ENCODE data around the gene CDC42EP1. TPM values are rescaled to one million over a fixed set of nuclear protein-coding genes. Genes with fewer than 3 reads are reported as not detected.

CDC42EP1 gene
- total and polyA plus RNA-seq, 2 donors (not counting 3 experiments of a cell fraction or from before 2014, with no cell fraction given), result 82.2 to 141 TPM

DNA sequence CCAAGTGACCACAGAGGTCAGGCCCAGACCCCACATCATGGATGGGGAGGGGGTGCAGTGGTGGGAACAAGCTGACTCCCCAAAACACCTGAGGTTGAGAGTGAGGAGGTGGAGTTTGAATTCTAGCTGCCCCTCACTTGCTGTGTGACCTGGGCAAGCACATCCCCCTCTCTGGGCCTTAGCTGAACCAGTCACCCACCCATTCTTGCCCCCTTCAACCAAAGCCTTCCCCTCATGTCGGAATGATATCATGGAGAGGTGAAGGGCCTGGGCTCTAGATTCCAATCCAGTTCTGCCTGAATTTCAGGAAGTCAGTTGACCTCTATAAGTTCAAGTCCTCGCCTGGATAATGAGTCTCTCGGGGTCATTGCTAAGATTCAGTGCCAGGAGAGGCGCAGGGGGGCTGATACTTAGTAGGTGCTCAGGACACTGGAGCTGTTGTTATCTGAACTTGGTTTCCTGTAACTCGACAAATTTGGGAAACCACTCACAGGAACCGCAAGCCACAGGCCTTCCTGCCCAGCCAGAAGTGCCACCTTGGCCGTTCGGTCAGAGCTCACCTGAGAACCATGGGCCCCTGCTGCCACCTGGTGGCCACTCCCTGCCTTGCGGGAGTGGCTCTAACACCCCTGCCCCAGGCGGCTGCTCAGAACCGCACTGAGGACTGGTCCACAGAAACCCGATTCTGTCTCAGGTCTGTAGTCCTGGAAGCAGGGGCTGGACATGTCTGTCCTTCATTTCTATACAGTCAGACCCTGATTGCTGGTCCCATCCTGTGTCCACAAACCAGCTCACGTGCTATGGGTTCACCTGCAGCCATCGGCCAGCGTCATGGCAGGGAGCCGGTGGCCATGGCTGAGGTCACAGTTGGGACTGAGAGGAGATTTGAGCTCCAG, 6.9 kb downstream of the CDC42EP1 start:
- Histone ChIP-seq H3K27ac (ENCODE audit: insufficient read depth, low read depth, low read length) (peak overlapping the region; percentile 0), H3K9me3 (replicated peaks; ENCODE audit: control insufficient read depth, insufficient read depth, low read length) (no peaks in the 10 kb centered on the region), H4K20me1 (replicated peaks; ENCODE audit: control insufficient read depth, extremely low read depth, insufficient read depth, low read length) (peaks cover 3% of the 10 kb centered on the region), H3K27me3 (ENCODE audit: control insufficient read depth in 2 of 2, insufficient read depth in 2 of 2, low read length in 2 of 2) (no peaks in the 10 kb centered on the region), H3K9me1 (replicated peaks; ENCODE audit: control insufficient read depth, extremely low read depth, insufficient read depth, low read length) (no peaks in the 10 kb centered on the region), H3K4me3 (replicated peaks in 1 of 3; ENCODE audit: insufficient read depth in 1 of 3, low read depth in 1 of 3, low read length in 3 of 3) (no peak overlapping the region), H3K4me1 (ENCODE audit: control insufficient read depth, extremely low read depth, insufficient read depth, low read length) (peaks cover 43% of the 10 kb centered on the region), H3K79me2 (ENCODE audit: control insufficient read depth, insufficient read depth, low read length) (peaks cover 55% of the 10 kb centered on the region), H3K4me2 (ENCODE audit: insufficient read depth, low read length) (no peak overlapping the region), H3K36me3 (ENCODE audit: control insufficient read depth in 2 of 2, extremely low read depth in 1 of 2, insufficient read depth in 2 of 2, low read length in 2 of 2) (peaks cover 23 to 32% of the 10 kb centered on the region in 2 experiments), H2AFZ (ENCODE audit: low read depth, low read length) (no peak overlapping the region), H3K9ac (replicated peaks; ENCODE audit: extremely low read depth, insufficient read depth, low read length) (no peak overlapping the region)
- dilution Hi-C loops (cut with MboI; ENCODE audit: extremely low pct_ligation_motif_present, low sequenced_read_pairs) (no loop called here), intact Hi-C loops (cut with micrococcal nuclease) (loop anchor here (1.0 kb wide), 3 partner anchors 21 to 28 kb away; no protein-coding TSS in a partner anchor)
- no TSS peak for BruUV-seq (replicated peaks)
- peak; percentile 85 for FAIRE-seq
- peak; percentile 58 for DNase-seq (ENCODE audit: low read depth, low spot score)
- TF ChIP-seq POLR2A (IDR thresholded peaks at IDR 0.05; ENCODE audit: low read depth, low read length) (peak; percentile 2), GATA2 (IDR thresholded peaks at IDR 0.05; ENCODE audit: insufficient read depth, insufficient read length, low read depth, low read length) (peak; percentile 37), JUN (IDR thresholded peaks at IDR 0.05; ENCODE audit: borderline replicate concordance, insufficient read depth, insufficient read length, low read depth) (no peak)
- TF ChIP-seq, protein P1, sequence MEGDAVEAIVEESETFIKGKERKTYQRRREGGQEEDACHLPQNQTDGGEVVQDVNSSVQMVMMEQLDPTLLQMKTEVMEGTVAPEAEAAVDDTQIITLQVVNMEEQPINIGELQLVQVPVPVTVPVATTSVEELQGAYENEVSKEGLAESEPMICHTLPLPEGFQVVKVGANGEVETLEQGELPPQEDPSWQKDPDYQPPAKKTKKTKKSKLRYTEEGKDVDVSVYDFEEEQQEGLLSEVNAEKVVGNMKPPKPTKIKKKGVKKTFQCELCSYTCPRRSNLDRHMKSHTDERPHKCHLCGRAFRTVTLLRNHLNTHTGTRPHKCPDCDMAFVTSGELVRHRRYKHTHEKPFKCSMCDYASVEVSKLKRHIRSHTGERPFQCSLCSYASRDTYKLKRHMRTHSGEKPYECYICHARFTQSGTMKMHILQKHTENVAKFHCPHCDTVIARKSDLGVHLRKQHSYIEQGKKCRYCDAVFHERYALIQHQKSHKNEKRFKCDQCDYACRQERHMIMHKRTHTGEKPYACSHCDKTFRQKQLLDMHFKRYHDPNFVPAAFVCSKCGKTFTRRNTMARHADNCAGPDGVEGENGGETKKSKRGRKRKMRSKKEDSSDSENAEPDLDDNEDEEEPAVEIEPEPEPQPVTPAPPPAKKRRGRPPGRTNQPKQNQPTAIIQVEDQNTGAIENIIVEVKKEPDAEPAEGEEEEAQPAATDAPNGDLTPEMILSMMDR (IDR thresholded peaks at IDR 0.05; ENCODE audit: extremely low read depth in 1 of 2, insufficient read depth in 1 of 2, low read depth in 1 of 2, low read length in 2 of 2), result peak; percentile 83 to 93
- ChIA-PET CTCF (interaction anchor here (0.6 to 21.8 kb wide), 17 partner anchors 9 to 235 kb away, joined by 3 to 977 read pairs (median 5); partner anchors contain the start of genes GGA1 and LGALS2), POLR2A (interaction anchor here (0.7 to 3.0 kb wide), 2 partner anchors 21 to 59 kb away, joined by 3 to 17 read pairs; no protein-coding TSS in a partner anchor)

Measured in endothelial cell of umbilical vein (primary cell).